HG03025 (cell line): Measurements from ENCODE around the gene SMO.

ENCODE experiments used
- ATAC-seq: cut with Tn5 transposase; IDR thresholded peaks from one replicate; pipeline ENCODE4 v1.9.1; 2021; ENCODE audit warnings: mild to moderate bottlenecking, moderate library complexity; ENCODE audit not compliant: unreplicated experiment, low FRiP score

The SMO gene

GRCh38 chr7:129188372-129188891 lies at the start of gene SMO:
Gene SMO (plus strand): TSS chr7:129188633. CDS start chr7:129189152, 519 bp downstream.
- ATAC-seq: no peak

GRCh38 chr7:129143724-129144094 lies 44.7 kb upstream of the SMO start:
- ATAC-seq: no peak

DNA sequence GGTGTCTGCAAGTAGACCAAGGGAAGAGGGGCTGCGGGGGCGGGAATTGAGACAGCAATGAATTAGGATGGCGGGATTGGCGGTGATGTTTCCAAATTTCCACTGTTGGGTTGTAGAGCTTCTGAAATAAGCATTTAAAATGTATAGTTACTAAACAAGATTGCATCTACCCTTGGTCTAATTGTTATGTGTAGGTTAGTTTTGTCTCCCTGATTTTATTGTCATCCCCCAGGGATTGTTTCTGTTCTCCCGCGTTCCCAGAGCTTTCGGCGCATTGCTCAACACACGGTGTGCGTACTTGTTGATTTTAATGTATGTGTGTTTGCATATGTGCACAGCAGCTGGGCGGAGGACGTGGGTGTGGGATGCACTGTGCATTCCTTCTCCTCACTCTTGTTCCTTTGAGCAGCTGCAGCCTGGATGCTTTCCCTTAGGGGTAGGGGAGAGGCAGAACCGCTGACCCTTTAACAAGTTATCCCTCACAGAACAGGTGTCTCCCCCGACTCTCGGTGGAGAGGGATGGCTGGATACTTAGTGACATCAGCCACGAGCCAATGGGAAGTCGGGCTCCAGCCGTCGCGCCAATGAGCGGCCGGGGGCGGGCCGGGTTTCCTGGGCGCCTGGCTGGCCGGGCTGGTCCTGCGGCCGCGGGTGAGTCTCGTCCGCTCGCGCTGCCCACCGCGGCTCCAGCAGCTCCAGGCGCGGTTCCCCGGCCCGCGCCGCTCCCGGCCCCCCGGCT lies 44.2 kb upstream of the SMO start, which contains the start of gene TSPAN33:
Gene TSPAN33 (plus strand): TSS at position 613 of the 739 bp plus-strand sequence. CDS start 274 bp downstream, outside the sequence.
- peak; percentile 73 for ATAC-seq

GRCh38 chr7:129144834-129145668 lies 43.4 kb upstream of the SMO start:
- ATAC-seq: peak; percentile 4

DNA sequence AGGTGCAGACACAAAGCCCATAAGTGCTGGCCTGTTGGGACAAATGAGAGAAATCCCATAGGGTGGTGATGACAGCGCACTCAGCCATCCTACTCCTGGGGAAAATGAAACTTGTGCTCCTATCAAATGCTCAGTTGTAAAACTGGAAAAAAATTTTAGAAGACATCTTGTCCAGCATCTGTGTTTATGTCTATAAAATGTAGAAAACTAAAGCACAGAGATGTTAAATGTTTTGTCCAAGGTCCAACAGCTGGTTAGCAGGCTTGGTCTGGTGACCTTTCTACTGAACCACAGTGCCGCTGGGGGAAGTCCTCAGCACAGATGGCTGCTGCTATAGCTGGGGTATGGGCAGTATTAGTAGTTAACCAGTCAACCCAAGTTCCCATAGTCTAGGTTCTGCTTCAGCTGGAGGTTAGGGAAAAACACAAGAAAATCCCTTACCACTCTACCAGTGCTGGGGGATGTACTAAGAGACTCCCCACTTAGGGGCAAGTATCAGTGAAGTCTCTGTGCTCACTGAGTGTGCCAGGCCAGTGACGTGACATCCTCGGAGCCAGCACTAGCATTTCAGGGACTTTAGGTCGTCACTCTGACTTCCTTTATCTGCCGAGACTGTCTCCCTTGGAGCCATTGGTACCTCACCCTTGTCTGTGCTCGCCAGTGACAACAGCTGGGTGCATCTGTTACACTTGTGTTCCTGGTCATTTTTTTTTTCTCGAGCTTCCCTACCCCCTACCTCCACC lies 42.0 kb upstream of the SMO start:
- no peak for ATAC-seq

GRCh38 chr7:129147731-129148130 lies 40.7 kb upstream of the SMO start:
- ATAC-seq: no peak

GRCh38 chr7:129149511-129149910 lies 38.9 kb upstream of the SMO start:
- ATAC-seq: no peak

GRCh38 chr7:129150199-129150996 lies 38.0 kb upstream of the SMO start:
- ATAC-seq: no peak

DNA sequence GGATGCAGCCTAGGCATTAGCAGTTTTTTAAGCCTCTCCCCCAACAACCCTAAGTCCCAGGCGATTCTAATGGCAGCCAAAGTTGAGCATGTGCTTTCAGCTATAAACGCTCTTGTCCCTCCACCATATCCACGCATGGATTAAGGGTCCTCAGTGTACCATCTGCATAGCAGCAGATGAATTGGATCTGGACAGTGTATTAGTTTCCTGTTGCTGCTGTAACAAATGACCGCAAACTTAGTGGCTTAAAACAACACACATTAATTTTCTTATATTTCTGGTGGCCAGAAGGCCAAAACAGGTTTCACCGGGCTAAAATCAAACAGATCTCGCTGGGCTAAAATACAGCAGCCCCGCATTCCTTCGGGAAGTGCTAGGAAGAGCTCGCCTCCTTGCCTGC lies 30.8 kb upstream of the SMO start:
- no peak for ATAC-seq

DNA sequence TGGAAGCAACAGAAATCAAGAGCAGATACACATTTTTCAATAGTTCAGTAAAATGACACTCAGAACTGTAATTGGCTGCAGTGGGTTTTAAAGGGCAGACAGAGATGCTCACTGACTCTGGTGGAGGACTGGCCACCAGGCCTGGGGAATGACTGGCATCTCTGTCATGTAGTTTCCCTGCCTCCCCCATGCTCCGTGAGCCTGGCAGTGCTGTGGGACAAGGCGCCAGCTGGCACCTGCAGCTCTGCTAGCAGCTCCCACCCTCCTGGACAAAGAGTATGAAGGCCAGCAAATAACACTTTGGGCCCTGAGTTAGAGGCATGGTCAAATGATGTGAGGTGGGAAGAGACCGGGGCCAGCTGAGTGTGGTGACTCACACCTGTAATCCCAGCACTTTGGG lies 28.9 kb upstream of the SMO start:
- ATAC-seq: no peak

- no peak for ATAC-seq
These were observed 28.1 kb upstream of the SMO start for GRCh38 chr7:129160161-129160905.

GRCh38 chr7:129161524-129162225 lies 26.8 kb upstream of the SMO start:
- ATAC-seq: no peak

- ATAC-seq: no peak
These were observed 25.7 kb upstream of the SMO start for GRCh38 chr7:129162732-129163131.

DNA sequence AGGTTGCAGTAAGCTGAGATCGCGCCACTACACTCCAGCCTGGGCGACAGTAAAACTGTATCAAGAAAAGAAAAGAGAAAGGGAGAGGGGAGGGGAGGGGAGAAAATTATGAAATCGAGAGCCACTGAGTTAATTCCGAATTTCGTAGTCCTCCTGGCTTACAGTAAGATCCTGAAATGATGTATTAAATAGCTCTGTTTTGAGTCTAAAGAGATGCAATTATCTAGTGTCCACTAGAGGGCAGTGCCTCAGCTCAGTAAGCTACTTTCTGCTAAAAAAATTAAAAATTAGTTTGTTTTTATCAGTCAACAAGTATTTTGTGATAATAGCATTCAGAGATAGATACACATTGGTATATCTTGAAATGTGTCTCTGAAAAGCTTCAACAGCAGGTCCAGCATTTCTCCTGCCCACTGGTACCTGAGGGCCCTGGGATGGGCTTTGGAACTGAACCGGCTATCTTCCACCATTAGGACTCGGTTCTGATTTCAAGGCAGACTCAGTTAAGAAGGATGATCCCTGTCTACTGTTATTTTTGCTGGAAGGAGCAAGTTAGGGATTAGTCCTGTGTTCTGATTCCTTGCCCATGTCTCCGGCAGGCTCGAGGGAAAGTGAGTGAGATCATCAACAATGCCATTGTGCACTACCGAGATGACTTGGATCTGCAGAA lies 24.4 kb upstream of the SMO start:
- no peak for ATAC-seq

DNA sequence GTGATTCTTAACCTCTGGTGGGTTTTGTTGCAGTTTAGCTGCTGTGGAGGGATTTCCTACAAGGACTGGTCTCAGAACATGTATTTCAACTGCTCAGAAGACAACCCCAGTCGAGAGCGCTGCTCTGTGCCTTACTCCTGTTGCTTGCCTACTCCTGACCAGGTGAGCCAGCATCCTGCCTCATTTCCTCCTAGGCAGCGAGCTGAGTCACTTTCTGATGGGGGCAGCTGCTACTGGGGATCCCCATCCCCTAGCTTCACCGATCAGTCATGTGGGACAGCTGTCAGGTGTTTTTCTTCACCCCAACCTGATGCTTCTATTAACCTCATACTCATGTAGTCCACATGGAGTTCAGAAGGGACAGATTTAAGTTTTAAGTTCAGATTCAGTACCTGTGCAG lies 21.7 kb upstream of the SMO start:
- ATAC-seq: no peak

DNA sequence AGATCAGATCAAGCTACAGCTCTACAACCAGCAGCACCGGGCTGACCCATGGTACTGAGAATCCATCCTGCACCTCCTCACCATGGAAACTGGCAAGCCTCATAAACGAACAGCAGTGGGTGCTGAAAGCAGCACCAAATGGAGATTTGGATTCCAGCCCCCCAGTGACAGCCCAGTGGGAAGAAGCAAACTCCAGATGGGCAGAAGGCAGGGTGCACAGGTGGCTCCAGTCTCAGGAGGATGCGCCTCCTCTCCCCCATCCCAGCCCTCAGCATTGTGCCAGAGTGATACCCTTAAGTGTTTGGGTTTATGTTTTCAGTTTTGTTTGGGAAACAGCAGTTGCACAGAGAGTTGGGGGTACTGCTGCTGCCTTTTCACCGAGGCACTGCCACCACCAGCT lies 20.6 kb upstream of the SMO start:
- no peak for ATAC-seq

GRCh38 chr7:129168231-129169021 lies 20.0 kb upstream of the SMO start:
- ATAC-seq: no peak
